ENCODE results near the gene AKAP3.

DNA sequence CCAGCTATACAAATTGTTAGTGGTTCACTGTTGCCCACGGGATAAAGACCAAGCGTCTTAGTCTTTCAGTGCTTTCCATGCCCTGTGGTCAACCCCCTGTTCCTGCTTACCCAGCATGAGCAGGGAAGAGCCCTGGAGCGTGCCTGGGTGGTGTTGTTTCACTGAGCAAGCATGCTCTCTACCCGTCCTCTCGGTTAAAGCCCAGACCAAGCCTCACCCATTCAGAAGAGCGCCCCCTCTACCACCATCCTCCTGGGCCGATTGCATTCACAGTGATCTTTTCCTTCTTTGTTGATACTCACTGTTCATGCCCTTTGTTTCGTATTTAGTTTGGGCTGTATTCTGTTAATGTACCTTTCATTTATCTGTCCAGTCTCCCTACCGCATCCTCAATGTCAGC lies 61.7 kb downstream of the AKAP3 start:
- no peak for TF ChIP-seq RARB (CRISPR knock-in tag; IDR thresholded peaks at IDR 0.05)
- TF ChIP-seq ZNF565 (CRISPR knock-in tag; conservative IDR thresholded peaks at IDR 0.05; ENCODE audit: low read depth): no peak
- TF ChIP-seq, protein P1, sequence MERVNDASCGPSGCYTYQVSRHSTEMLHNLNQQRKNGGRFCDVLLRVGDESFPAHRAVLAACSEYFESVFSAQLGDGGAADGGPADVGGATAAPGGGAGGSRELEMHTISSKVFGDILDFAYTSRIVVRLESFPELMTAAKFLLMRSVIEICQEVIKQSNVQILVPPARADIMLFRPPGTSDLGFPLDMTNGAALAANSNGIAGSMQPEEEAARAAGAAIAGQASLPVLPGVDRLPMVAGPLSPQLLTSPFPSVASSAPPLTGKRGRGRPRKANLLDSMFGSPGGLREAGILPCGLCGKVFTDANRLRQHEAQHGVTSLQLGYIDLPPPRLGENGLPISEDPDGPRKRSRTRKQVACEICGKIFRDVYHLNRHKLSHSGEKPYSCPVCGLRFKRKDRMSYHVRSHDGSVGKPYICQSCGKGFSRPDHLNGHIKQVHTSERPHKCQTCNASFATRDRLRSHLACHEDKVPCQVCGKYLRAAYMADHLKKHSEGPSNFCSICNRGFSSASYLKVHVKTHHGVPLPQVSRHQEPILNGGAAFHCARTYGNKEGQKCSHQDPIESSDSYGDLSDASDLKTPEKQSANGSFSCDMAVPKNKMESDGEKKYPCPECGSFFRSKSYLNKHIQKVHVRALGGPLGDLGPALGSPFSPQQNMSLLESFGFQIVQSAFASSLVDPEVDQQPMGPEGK (CRISPR knock-in tag; IDR thresholded peaks at IDR 0.05; ENCODE audit: borderline replicate concordance): no peak
- TF ChIP-seq ZNF8 (CRISPR knock-in tag; IDR thresholded peaks at IDR 0.05): no peak
